Thoracic aorta (tissue), 2 donors: ENCODE data around the gene KCNA10. TPM values are rescaled to one million over a fixed set of nuclear protein-coding genes. Genes with fewer than 3 reads are reported as not detected.

Experiments used
- ATAC-seq: fragments of 150-250 bp; one replicate; pipeline ENCODE4 v1.8.0; 2017; ENCODE audit warnings: low read depth; ENCODE audit not compliant: insufficient number of reproducible peaks, low FRiP score
- DNase-seq: peaks from one replicate; pipeline ENCODE4 v3.0.0-alpha.2; 2020; ENCODE audit warnings: low spot score
- H3K27ac ChIP-seq, 2 donors: fragments of 200-600 bp; sonication (generic); 1 replicate in 1 of 2; 2 replicates in 1 of 2; pipeline ENCODE4 v1.5.1; 2016; ENCODE audit warnings: mild to moderate bottlenecking in 2 of 2, moderate library complexity in 2 of 2
- H3K27me3 ChIP-seq: fragments of 200-600 bp; sonication (generic); replicated peaks from 2 replicates; pipeline ENCODE4 v1.6.0; 2016; ENCODE audit warnings: mild to moderate bottlenecking; ENCODE audit not compliant: insufficient read depth
- H3K36me3 ChIP-seq: fragments of 200-600 bp; sonication (generic); one replicate; pipeline ENCODE4 v1.5.1; 2016
- H3K4me1 ChIP-seq, 2 donors: fragments of 200-600 bp; sonication (generic); 1 replicate in 1 of 2; 2 replicates in 1 of 2; pipeline versions ENCODE4 v1.5.1 to v1.6.0; 2016; ENCODE audit warnings: low read depth in 2 of 2, mild to moderate bottlenecking in 1 of 2; ENCODE audit not compliant: control insufficient read depth in 1 of 2
- H3K4me3 ChIP-seq: fragments of 200-600 bp; sonication (generic); 2 replicates; pipeline ENCODE4 v1.5.1; 2016; ENCODE audit warnings: mild to moderate bottlenecking
- H3K9me3 ChIP-seq: fragments of 200-600 bp; sonication (generic); 2 replicates; pipeline ENCODE4 v1.5.1; 2016
- CTCF ChIP-seq: fragments of 200-600 bp; sonication (generic); IDR thresholded peaks from one replicate; pipeline ENCODE4 v1.5.1; 2019; ENCODE audit warnings: antibody characterized with exemption
- total RNA-seq, 2 donors: library from RNA; depleted of rRNA; stranded (reverse); fragments of >200 nt; gene quantifications; one replicate each; pipeline versions ENCODE4 v1.1.0 to v1.2.3, GENCODE V29; 2016

KCNA10 gene
- total RNA-seq, 2 donors from 2014 or later: not detected

- DNase-seq: no peak
- H3K27me3 ChIP-seq: no peaks in the 10 kb centered on the region
- TF ChIP-seq CTCF: no peak
- no peak overlapping the region for H3K27ac ChIP-seq
- H3K36me3 ChIP-seq: no peaks in the 10 kb centered on the region
- no peak overlapping the region for H3K4me3 ChIP-seq
- no peak for ATAC-seq
- no peaks in the 10 kb centered on the region for H3K9me3 ChIP-seq
- H3K4me1 ChIP-seq: no peaks in the 10 kb centered on the region
Observed at GRCh38 chr1:110480356-110481096, 38.4 kb downstream of the KCNA10 start.

GRCh38 chr1:110478886-110479285 lies 40.1 kb downstream of the KCNA10 start:
- no peaks in the 10 kb centered on the region for H3K9me3 ChIP-seq
- H3K4me3 ChIP-seq: no peak overlapping the region
- H3K4me1 ChIP-seq: no peaks in the 10 kb centered on the region
- H3K36me3 ChIP-seq: no peaks in the 10 kb centered on the region
- TF ChIP-seq CTCF: no peak
- H3K27ac ChIP-seq: no peak overlapping the region
- ATAC-seq (no peak), DNase-seq (no peak)
- H3K27me3 ChIP-seq: no peaks in the 10 kb centered on the region

- no peak overlapping the region for H3K4me3 ChIP-seq
- TF ChIP-seq CTCF: no peak
Observed at GRCh38 chr1:110477967-110478640, 40.9 kb downstream of the KCNA10 start.

GRCh38 chr1:110477445-110477957 lies 41.5 kb downstream of the KCNA10 start:
- ATAC-seq (no peak), DNase-seq (no peak)
- Histone ChIP-seq H3K4me3 (no peak overlapping the region), H3K27me3 (no peaks in the 10 kb centered on the region), H3K4me1 (no peaks in the 10 kb centered on the region), H3K27ac (no peak overlapping the region), H3K36me3 (no peaks in the 10 kb centered on the region), H3K9me3 (no peaks in the 10 kb centered on the region)
- no peak for TF ChIP-seq CTCF

More at GRCh38 chr1:110477967-110478640, 40.9 kb downstream of the KCNA10 start:
- Histone ChIP-seq H3K36me3 (no peaks in the 10 kb centered on the region), H3K4me1 (no peaks in the 10 kb centered on the region), H3K9me3 (no peaks in the 10 kb centered on the region), H3K27me3 (no peaks in the 10 kb centered on the region), H3K27ac (no peak overlapping the region)
- DNase-seq (no peak), ATAC-seq (no peak)

GRCh38 chr1:110477041-110477440 lies 41.9 kb downstream of the KCNA10 start:
- ATAC-seq: no peak
- Histone ChIP-seq H3K9me3 (no peaks in the 10 kb centered on the region), H3K4me3 (no peak overlapping the region), H3K27me3 (no peaks in the 10 kb centered on the region), H3K4me1 (no peaks in the 10 kb centered on the region), H3K36me3 (no peaks in the 10 kb centered on the region), H3K27ac (no peak overlapping the region)
- no peak for DNase-seq
- TF ChIP-seq CTCF: no peak
